Measurements from ENCODE around the gene CTNNBL1.

Gene CTNNBL1

GRCh38 chr20:37757550-37757949 lies 63.7 kb downstream of the CTNNBL1 start:
- no peak overlapping the region for H3K27ac ChIP-seq
- TF ChIP-seq ZFX (IDR thresholded peaks at IDR 0.05; ENCODE audit: borderline replicate concordance) = no peak
- TF ChIP-seq, protein P1, sequence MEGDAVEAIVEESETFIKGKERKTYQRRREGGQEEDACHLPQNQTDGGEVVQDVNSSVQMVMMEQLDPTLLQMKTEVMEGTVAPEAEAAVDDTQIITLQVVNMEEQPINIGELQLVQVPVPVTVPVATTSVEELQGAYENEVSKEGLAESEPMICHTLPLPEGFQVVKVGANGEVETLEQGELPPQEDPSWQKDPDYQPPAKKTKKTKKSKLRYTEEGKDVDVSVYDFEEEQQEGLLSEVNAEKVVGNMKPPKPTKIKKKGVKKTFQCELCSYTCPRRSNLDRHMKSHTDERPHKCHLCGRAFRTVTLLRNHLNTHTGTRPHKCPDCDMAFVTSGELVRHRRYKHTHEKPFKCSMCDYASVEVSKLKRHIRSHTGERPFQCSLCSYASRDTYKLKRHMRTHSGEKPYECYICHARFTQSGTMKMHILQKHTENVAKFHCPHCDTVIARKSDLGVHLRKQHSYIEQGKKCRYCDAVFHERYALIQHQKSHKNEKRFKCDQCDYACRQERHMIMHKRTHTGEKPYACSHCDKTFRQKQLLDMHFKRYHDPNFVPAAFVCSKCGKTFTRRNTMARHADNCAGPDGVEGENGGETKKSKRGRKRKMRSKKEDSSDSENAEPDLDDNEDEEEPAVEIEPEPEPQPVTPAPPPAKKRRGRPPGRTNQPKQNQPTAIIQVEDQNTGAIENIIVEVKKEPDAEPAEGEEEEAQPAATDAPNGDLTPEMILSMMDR (IDR thresholded peaks at IDR 0.05) = no peak

DNA sequence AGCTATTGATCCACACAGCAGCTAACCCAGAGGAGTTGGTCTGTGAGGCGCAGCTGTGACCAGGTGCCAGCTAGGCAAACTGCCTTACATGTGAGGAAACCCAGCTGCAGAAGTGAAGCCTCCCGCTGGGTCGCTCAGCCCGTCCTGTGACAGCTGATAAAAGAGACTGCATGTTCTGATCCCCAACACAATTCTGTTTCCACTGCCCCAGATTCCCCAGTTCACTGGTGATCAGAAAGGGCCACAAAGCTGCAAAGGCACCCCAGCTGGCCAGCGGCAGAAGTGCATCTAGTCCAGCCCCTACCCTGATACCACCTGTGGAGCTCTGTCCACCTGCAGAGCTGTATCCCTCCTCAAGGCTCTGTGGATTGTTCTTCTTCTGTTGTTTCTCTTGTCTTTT lies 64.5 kb downstream of the CTNNBL1 start:
- H3K27ac ChIP-seq = no peak overlapping the region
- TF ChIP-seq, protein P1 (IDR thresholded peaks at IDR 0.05) = no peak
- no peak for TF ChIP-seq ZFX (IDR thresholded peaks at IDR 0.05; ENCODE audit: borderline replicate concordance)

- TF ChIP-seq ZFX (IDR thresholded peaks at IDR 0.05; ENCODE audit: borderline replicate concordance) = no peak
- TF ChIP-seq, protein P1 (IDR thresholded peaks at IDR 0.05) = no peak
- no peak overlapping the region for H3K27ac ChIP-seq
Measured at GRCh38 chr20:37759052-37759553, 65.3 kb downstream of the CTNNBL1 start.

DNA sequence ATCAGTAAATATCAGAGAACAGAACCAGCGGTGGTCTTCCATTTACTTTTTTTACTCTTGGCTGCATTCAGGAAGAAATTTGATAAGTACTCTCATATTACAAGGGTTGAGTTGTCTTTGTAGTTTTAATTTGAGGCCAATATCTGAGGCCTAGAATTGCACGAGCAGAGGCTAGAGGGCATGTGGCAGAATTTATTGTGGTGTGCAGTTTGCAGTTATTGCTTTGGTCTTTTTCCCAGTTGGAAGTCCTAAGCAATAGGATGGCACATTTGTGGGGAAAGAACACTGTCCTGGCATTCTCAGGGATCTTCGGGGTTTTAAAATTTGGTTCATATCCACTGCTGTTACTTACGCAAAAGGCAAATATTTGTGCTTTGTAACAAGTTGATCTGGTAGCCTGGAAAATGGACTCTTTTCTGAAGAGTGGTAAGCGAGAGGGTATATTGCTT lies 66.0 kb downstream of the CTNNBL1 start:
- TF ChIP-seq ZFX (IDR thresholded peaks at IDR 0.05; ENCODE audit: borderline replicate concordance) = no peak
- TF ChIP-seq, protein P1 (IDR thresholded peaks at IDR 0.05) = no peak
- no peak overlapping the region for H3K27ac ChIP-seq

GRCh38 chr20:37760322-37760721 lies 66.5 kb downstream of the CTNNBL1 start:
- TF ChIP-seq, protein P1 (IDR thresholded peaks at IDR 0.05) = no peak
- TF ChIP-seq ZFX (IDR thresholded peaks at IDR 0.05; ENCODE audit: borderline replicate concordance) = no peak
- no peak overlapping the region for H3K27ac ChIP-seq

- H3K27ac ChIP-seq = no peak overlapping the region
- TF ChIP-seq, protein P1 (IDR thresholded peaks at IDR 0.05) = no peak
- TF ChIP-seq ZFX (IDR thresholded peaks at IDR 0.05; ENCODE audit: borderline replicate concordance) = no peak
Measured at GRCh38 chr20:37762716-37763485, 69.1 kb downstream of the CTNNBL1 start.

DNA sequence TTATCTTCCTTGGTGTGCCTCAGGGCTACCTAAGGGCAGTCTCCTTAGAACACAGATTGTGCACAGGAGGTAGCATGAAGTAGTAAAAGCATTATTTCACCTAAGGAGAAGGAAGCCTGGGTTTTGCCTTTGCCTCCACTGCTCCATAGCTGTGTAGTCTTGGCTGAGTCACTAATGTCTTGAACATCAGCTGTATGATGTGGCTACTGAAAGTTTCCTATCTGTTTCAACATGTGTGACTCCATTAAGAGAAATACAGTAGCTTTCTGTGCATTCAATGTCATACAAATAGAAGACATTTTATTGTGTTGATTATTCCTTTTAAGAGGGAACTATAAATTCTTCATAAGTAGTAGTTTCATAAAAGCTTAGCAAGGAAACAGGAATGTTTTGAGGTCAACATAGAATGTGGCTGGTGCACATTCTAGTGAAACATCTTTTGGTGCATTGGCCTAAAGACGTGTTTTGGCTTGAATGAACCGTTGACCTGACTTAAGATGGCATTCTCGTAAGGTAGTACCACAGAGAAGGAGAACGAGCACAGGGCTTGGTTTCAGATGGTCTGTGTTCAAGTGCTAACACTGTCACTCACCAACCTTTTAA lies 70.6 kb downstream of the CTNNBL1 start:
- no peak for TF ChIP-seq ZFX (IDR thresholded peaks at IDR 0.05; ENCODE audit: borderline replicate concordance)
- TF ChIP-seq, protein P1 (IDR thresholded peaks at IDR 0.05) = no peak
- no peak overlapping the region for H3K27ac ChIP-seq
